NCI-H2196 (cell line): Measurements from ENCODE around the gene DGKI.

Experiments used
- DNase-seq: peaks from one replicate; lab custom pipeline; 2025; ENCODE audit not compliant: unreplicated experiment; lab: John Stamatoyannopoulos, UW

The DGKI gene

DNA sequence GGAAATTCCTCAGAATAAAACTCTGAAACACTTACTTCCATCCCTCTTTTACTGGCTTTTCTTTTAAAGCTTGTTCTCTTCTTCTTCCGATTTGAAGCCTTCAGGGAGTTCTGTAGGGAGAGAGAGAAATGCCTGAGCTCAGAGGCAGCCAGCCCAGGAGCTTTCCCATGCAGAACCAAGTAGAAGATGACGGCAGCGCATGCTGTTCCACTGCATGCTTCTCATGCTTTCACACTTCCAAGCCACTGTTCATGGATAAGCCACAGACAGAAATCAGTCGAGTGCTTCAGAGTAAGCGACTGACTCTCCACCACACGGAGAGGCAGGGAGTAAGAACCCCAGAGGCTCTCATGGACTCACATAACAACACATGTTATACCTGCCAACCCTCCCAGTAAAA lies 237.3 kb downstream of the DGKI start:
- no peak for DNase-seq

DNA sequence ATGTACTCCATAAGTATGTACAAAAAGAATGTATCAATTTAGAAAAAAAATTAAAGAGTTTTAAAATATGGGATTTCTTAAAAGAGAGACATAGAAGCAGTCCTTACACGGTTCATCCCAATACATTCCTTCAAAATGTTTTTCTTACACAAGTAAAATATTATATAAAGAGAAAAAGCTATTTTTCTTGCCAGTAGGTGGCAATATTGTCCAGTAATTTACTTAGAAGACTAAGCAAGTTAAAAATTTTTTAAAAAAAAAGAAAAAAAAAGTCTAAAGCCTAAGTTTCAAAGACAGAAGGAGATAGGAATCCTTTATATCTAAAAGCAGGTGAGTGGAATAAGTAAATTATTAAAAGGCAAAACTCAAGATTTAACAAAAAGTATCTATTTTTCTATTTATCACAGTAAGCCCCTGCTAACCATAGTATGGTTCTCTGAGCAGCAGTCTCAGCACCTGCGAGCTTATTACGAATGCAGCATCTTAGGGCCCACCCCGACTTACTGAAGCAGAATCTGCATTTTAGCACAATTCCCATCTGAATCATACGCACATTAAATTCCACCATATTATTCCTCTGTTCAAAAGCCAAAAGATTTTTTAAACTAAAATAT lies 240.6 kb downstream of the DGKI start:
- DNase-seq, result peak; percentile 27

DNA sequence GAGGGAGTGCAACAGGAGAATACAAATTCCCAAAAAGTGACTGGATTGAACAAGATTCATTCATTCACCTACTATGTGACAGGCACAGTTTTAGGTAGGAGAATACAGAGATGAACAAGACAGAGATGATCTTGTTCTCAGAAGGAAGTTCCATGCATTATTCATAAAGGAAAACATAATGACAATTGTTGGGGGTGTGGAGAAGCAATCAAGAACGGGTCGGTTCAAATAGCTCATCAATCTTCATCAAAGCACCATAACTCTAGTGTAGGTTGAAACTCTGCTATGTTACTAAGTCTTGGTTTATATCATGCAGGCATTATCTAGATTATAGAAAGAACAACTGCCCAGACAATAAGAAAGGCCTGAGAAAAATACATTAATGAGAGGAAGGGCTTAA lies 243.7 kb downstream of the DGKI start:
- no peak for DNase-seq

DNA sequence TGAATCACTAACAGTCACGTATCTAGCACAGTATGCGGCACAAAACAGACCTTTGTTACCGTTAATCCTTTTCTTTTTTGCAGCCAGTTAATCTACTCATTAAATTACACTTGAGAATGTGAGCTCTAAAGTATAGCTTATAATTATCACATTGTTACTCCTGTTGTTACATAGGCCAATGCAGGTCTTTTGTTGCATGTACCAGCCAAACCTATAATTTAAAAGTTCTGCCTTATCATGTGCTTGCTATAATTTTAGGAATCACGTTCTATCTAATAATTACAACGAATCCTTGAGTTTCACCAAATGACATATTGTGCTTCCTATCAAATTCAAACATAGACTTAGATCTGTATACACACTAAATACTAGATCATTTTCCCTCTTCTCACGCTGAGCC lies 245.1 kb downstream of the DGKI start:
- DNase-seq, result no peak

DNA sequence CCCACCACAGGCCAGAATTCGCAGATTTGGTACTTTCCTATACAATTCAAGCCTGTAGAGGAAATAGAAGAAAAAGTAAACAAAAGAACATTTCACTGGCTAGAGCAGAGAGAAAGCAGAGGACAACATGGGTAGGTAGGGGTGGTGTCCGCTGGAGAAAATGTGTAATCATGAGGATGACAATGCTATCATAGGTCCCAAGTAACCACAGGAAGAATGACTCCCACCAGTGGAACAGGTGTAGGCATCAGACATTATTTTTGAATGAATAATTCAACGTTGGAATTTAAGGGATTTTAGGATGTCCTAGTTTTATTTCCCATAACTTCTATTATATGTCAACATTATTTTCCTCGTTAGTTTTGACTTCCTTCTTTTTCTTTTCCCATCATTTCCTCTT lies 248.9 kb downstream of the DGKI start:
- DNase-seq, result no peak

DNA sequence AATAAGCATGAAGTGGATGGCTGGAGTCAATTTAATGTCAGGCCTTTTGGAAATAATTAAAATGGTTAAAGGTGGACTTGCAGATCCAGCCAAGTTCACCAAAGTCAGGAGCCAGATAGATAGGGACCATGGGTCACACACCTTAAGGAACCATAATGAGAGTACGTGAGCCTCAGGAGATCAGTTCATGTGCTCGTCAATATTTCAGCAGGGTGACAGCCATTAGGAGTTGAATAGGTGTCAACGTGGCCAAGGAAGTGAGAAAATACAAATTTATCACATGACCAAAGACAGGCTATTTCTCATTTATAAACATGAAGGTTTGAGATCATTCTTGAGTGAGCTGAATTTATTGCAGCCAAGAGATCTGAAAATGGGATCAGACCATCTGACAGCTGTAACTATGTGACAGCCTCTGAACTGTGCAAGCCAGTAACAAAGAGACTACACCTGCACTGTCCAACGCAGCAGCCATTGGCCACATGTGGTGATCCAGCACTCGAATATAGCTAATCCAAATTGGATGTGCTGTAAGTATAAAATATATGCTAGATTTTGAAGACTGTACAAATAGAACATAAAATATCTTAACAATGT lies 253.6 kb downstream of the DGKI start:
- no peak for DNase-seq

DNA sequence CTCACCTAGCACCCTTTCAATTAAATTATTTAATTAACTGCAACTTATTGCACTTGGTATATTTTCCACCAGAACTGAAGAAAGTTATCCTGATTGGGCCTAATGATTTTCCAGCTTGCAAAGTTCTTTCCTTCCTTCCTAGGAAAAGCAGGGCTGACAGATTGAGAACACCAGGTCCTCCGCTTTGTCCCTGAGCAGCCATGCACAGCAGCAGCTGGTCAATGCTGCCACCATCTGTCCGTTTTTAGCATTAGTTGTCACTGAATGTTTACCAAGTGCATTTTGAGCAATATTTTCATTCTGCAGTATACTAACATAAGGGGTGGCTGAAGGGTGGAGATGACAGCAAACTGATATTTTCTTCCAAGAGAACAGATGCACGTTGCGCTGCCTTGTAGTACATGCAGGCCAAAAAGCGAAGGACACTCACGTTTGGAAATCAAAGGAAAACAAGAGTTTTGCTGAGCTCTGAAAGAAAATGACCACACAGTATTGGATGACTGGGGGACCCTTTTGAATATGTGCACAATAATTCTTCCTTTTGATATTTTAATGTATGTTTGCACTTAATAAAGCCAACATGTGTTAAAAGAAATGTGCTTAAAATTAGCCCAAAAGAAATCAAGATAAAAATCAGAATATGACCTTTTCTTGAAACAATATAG lies 254.4 kb downstream of the DGKI start:
- peak; percentile 65 for DNase-seq

DNA sequence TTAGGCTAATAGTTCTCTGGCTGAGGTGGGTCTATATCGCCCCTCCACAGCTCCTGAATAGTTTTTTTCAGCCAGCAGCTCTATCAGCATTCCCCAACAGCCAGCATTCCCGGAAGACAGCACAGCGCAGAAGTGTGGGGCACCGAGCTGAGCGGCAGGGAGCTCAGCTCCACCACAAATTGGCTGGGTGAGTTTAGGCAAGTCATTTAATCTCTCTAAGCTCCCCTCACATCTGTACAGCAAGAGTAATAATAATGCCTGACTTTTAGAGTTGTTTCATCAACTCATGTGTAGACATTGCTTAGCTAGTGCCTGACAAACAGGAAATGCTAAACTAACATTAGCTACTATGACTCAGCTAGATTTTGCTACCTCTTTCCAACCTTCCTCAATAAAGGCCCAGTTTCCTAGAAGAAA lies 255.3 kb downstream of the DGKI start:
- DNase-seq, result no peak

DNA sequence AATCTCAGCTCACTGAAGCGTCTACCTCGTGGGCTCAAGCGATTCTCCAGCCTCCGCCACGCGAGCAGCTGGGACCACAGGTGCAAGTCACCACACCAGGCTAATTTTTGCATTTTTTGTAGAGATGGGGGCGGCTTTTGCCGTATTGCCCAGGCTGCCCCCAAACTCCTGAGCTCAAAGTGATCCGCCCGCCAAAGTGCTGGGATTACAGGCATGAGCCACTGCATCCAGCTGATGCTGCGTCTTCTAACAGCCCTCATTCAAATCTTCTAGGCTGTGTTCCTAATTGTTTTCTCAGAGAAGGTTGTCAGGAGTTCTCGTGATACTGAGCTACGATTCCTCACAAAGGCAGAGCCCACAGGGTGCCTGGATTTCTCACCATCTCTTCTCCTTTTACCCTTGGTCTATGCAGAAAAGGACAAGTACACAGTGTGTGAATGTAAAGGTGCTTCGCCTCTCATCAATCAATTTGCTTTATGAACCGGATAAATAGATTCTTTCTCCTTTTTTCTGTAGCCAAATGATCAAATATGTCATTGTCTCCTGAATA lies 255.9 kb downstream of the DGKI start:
- DNase-seq, result no peak

DNA sequence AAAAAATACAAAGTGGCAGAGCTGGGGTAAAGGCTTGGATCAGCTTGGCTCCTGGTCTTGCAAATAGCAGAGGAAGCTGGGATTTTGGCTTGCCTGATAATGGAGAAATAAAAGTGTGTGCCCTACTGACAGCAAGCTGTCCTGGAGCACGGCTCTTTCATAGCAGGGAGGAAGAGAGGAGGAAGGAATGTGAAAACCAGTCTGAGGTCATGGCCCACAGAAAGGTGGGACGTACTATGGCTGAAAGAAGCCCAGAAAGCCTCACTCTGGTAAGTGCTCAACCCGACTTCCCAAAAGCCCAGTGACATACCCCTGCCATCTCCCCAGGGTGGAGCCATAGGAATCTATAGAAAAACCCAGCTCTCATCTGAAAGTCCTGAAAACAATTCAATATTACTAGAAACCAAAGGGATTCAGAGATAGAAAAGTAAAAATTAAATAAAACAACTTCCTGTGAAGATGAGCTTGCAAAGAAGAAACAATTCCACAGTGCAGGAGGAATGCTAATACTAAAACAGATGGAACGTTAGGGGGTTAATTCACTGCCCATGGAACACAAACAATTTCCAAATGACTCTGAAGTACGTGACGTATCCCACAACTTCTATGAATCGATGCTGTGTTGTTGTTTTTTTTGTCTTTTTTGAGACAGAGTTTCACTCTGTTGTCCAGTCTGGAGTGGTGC lies 256.6 kb downstream of the DGKI start:
- DNase-seq, result no peak

DNA sequence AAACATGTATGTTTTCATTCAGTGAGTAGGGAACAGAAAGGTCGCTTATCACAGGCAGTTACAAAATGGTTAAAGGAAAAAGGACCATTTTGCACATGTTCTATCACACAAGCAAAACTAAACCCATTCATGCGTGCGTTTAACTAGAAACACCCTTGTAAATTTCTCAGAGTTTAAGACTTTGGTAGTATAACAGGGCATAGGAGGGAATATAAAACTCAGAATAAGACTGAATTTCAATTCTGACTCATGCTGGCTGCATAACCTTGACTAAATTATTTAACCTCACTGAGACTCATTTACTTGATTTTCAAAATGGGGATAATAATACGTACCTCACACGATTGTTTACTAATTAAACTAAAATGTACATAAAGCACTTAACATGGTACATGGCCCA lies 259.4 kb downstream of the DGKI start:
- DNase-seq, result no peak

DNA sequence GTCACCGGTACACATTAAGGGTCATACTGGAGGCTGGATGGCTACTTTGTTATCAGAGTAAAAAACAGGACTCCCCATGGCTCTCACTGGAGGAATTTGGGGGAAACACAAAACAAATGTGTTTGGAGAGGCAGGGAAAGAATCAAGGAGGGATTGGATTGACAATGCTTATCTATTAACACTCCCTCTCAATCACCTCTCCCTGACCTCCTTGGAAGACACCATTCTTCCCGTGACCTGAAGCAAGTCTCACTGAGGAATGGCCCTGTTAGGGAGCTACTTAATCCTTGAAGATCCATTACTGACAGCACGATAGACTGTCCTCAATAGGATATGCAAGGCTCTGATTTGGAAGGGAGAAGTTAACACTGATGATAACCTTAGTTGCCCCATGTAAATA lies 261.2 kb downstream of the DGKI start:
- no peak for DNase-seq

DNA sequence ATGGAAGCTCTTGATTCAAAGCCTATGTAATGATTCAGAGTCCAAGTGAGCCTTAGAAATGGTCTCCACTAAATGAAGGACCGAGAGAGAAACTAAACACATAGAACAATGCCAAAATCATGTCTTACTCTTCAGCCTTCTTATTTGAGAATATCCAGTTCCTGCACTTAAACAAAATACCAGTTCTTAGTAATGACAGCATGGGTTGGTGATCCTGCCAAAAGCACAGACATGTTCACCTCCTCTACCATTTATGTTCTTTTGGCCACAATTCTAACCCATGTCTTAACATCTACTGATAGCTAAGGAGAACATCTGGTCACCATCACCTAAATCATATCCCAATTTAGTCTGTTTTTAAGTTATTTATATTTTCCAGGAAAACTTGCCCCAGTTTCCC lies 263.6 kb downstream of the DGKI start:
- DNase-seq, result no peak

DNA sequence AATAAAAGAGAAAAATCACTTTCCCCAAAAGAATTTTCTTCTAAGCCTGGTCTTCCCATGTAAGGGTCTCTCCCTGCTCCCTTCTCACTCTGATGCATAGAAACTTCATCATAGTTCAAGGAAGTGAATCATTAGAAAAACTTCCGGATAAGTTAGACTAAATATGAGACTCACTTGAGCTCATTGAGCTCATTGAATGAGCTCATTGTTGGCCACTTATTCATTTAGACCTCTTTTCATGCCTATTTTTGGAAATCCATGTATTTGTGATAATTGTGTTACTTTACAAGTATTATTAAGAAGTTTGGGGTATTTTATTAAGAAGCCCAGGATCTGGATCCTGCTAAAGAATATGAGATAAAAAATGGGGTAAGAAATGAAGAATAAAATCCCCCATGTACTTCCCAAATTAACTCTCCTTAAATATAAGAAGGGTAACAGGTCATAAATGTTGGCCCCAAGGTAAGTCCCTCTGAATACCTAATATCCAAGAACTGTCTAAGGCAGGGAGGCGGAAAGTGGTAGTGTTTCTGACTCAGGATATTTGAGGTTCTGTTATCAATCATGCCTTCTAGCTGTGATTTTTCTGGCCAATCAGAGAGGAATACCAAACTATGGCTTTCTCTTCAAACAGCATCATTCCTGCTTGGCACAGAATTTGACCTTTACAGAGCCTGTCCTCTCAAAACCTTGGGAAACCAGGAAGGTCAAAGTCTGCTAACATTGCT lies 266.7 kb downstream of the DGKI start:
- no peak for DNase-seq

DNA sequence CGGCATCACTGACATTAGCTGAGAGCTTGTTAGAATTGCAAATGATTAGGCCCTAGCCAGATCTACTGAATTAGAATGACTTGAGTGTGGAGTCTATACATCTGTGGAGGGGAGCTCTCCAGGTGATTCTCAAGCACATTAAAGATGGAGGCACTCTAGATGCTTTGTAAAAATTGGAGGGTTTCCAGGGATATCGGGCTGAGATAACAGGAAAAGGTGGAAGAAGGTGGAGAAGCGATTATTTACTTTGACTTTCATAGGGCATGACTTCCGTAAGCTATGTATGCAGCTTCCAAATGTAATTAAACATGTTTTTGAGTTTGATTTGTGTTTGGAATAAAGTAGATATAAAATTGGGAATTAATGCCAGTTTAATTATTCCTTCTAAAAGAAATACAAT lies 268.2 kb downstream of the DGKI start:
- no peak for DNase-seq

DNA sequence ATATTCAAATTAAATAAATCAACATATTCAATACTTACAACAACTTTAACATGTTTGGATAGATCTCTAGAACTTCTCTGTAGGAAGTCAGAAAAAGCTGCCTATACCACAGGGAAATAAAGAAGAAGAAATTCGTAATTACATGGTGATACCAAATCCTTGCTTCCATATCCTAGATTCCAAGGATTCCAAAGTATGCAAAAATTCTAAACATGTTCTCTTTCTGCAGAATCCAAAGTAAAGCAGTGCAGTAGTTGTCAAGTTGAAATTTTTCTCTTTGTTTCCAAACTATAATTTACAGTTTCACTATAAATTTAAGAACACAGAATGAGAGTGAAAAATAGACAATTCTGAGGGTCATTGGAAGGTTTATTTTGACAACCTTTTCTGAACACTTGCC lies 269.6 kb downstream of the DGKI start:
- no peak for DNase-seq

DNA sequence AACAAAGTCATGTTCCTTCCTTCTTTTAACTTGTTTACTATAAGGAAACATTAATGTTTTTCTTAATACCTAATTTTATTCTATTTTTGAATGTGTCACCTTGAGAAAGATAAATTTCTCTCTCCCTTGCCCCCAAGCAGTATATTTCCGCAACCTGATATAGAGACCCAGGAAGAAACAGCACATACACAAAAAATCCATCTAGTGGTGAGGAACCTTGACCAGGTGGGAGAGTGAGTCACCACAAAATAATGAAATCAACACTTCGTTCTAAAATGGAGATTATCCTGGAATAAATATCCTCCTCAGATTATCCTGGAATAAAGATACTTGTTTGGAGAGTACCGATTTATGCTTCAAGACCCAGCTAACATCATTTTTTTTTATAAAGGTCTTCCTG lies 270.3 kb downstream of the DGKI start:
- no peak for DNase-seq

DNA sequence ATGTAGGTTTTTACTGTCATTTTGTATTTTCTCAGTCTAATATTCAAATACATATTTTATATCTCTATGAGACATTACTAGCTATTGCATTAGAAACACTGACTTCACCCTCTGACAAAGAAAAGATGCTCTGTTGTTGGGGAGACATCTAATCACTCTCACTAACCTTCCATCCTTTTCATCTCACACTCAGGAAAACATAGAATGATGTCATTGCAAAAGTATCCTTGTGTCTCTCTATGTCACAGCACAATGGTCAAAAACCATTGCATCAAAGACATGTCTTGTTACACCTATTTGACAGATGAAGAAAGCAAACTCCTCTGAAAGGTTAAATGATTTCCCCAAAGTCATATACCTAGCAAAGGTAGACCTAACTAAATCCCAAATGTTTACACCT lies 272.0 kb downstream of the DGKI start:
- no peak for DNase-seq

DNA sequence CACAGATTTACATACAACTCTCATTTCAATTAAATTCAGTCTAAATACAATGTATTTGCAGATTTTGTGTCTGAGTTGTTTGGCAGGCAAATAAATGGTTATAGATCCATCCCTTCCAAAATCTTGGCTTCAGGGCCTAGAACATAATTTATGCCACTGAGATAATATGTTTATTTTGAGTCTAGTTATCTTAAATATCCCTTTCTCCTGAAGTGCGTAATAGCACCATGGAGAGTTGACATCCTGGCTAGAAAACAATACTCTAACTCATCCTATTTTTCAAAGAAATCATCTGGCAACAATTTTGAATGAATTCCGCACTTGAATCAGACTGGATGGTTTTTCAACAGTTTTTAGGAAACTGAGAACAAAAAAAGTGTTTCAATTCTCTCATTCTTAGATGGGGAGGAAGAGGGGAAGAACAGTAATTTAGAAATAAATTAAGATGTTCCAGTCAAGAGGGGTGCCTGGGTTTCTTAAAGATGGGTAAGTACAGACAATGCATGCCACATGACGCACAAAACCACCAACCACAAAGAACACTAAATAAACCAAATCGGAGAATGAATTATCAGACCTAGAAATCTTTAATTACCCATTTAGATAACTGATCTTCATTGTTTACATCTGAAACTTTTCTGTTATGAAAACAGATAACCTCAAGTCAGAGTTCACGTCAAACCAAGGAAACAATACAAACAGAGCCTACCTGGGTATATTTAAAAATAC lies 274.6 kb downstream of the DGKI start:
- no peak for DNase-seq

DNA sequence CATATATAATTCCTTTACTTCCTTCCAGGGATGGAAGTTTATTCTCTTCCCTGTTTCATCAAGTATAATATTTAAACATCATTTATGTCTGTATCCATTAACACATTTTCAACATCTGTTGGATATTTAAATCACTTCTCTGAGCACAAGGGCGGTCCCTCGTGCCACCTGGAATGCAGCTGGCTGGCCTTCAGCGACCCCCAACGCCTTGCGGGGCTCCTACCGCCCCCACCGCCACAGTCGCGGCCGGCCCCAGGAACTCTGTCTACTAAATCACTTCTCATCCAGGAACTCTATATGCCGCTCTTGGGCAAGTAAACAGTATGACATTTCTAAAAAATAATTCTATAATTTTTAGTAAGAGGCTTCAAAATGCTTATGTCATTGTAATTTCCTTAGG lies 282.1 kb downstream of the DGKI start:
- DNase-seq, result no peak

DNA sequence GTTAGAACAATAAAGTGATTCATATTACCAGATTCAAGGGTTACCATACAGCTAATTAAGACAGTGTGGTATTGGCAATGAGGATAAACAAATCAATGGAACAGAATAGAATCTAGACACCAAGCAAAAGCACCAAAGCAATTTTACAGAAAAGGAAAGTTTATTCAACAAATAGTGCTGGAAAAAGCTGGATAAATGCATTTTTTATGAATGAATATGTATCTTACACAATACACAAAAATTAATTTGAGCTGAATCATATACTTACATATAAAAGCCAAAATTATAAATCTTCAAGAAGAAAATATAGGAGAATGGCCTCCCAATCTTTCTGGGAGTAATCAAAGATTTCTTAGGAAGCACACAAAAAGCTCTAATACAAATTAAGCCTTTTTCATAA lies 282.8 kb downstream of the DGKI start:
- no peak for DNase-seq
